Left renal cortex interstitium (tissue), 4 donors: ENCODE results near the gene CDK5R2. TPM values are rescaled to one million over a fixed set of nuclear protein-coding genes. Genes with fewer than 3 reads are reported as not detected.

Experiments
- DNase-seq, 4 donors: peaks; one replicate each; pipeline ENCODE4 v3.0.0-alpha.2; 2013; ENCODE audit warnings: low read depth in 4 of 4, low spot score in 2 of 4, missing footprints in 1 of 4
- polyA plus RNA-seq, 4 donors: library from polyadenylated mRNA; unstranded; fragments of 120-200 nt; gene quantifications; one replicate each; pipeline ENCODE4 v1.2.1, GENCODE V29; 2013; ENCODE audit not compliant: insufficient read length in 4 of 4

The CDK5R2 gene
- polyA plus RNA-seq, 4 donors = 0.06 to 0.13 TPM; not detected in 2

GRCh38 chr2:218986148-218986761 is 26.8 kb downstream of the CDK5R2 start:
- no peak for DNase-seq

DNA sequence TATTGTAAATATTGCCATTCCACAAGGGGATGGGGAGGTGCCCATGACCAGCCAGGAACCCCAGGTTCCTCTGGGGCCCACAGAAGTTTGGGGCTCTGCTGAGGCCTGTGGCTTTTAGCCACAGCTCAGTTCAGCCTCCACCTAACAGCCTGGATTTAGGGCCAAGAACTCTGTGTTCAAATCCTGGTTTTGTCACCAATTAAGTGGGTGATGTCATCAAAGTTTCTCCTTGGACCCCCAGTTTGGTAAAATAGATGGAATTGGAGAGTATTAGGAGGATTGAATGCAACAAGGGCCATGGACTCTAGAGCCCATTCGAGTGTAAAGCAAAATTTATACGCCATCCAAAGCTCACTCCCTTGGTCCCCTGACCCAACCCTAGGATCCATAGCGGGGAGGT is 28.7 kb downstream of the CDK5R2 start:
- DNase-seq = no peak

DNA sequence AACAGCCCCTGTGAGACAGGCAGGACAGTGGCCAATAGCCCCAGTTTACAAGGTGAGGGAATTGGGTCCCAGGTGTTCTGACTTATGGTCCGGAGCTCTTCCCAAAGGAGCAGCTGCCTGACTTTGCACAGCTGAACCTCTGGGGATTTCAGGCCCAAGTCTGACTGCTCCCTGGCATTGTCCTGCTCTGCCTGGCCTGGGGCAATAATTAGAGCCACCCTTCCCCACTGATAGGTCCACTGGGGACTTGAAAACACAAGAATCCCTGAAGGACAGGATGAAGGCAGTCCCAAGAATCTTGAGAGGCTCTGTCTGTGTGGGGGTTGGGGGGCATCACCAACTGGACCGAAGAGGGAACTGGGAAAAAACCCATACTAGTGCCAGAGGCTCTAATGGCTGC is 29.2 kb downstream of the CDK5R2 start:
- DNase-seq = no peak

- no peak for DNase-seq
Observed at GRCh38 chr2:218990052-218990451, 30.6 kb downstream of the CDK5R2 start.

DNA sequence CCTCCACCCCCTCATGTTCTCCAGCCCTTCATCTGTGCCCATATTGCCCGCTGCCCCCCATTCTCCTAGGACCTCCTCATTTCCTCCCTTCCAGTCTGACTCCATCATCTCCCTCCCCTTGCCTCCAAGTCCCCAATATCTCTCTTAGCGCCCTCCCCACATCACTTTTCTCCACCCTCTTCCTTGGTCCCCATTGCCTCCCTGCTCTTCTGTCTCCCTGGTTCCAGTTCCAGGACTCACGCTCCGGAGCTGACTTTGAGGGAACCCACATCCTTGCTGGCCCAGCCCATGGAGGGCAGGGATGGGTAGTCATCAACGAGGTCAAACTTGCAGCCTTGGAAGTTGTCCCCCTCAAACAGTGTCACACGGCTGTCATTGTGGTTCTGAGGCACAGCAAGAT is 31.1 kb downstream of the CDK5R2 start:
- DNase-seq = no peak

- DNase-seq = no peak
Observed at GRCh38 chr2:218991674-218992168, 32.3 kb downstream of the CDK5R2 start.

DNA sequence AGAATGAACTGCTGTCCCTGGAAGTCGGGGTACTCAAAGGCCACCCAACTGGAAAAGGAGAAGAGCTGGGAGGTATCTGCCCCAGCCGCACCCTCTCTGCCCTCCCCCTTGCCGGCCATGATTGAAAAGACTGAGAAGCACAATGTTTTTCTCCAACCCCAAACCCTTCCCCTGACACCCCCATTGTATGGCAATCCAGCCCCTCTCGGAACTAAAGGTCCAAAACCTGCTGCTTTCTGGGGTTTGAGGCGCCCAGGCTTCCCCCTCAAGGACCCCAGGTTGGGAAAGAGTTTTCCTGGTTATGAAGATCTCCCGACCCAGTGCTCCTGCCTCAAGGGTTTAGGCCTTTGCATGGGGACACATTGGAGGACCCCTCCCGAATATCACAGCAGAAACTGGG is 32.7 kb downstream of the CDK5R2 start:
- DNase-seq = no peak

GRCh38 chr2:218992703-218993344 is 33.4 kb downstream of the CDK5R2 start:
- no peak for DNase-seq

GRCh38 chr2:218993345-218994315 is 34.2 kb downstream of the CDK5R2 start, which contains the start of gene CRYBA2:
CRYBA2 (minus strand) TSS chr2:218993422; CDS start chr2:218993176, 246 bp downstream.
- no peak for DNase-seq

DNA sequence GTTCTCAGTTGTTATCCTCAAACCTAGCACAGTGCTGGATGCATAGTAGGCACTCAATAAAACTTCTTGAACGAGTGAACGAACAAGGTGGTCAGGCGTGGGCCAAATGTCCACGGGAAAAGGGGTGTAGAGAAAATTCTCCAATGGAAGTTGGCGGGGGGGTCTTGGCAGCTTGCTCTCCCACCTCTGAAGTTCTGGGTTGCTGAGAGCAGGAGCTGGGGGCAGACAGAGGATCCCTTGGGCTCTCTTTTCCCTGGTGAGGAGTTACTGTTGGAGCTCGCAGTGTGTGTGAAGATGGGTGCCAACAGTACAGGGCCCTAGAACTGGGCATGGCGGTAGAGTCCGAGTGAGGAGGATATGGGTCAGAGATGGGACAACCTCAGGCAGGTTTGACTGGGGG is 36.1 kb downstream of the CDK5R2 start:
- DNase-seq = no peak

- no peak for DNase-seq
Observed at GRCh38 chr2:218995972-218996711, 36.7 kb downstream of the CDK5R2 start.

DNA sequence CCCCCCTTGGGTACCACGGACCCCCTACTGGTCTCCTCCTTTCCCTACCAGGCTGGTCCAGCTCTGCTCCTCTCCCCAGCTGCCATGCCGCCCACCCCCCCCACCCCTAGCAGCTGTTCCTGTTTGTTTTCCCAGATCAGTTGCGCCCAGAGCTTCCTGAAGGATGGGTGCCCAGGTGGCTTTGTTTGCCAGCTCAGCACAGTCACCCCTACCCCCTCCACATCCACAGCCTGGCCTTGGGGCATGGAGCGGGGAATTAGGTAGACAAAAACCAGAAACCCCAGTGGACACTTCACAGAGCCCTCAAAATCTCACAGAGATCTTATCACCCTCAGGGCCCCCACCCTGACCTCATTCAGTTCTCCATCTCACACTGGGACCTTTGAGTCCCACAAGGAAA is 37.5 kb downstream of the CDK5R2 start:
- no peak for DNase-seq

DNA sequence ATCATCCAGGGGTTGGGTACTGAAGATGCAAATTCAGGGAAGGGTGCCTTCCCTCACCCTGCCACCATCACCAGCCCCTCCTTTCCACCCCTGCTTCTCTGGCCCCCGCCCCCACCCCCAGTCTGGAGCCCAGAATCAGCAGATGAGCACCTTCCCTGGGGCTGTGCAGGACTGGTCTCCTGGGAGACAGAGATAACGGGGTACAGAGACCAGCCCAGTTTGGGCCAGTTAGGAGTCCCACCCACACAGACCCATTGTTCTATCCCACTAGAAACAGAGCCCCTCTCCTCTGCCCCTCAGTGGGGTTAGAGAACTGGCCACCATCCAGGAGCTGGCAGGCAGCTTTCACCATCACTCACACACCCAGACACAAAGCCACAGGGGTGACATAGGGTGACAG is 38.3 kb downstream of the CDK5R2 start:
- no peak for DNase-seq

- no peak for DNase-seq
Observed at GRCh38 chr2:218998414-218999002, 39.0 kb downstream of the CDK5R2 start.

- no peak for DNase-seq
Observed at GRCh38 chr2:218999021-218999880, 39.8 kb downstream of the CDK5R2 start.

GRCh38 chr2:218999881-219000568 is 40.6 kb downstream of the CDK5R2 start:
- no peak for DNase-seq

GRCh38 chr2:219000569-219000960 is 41.1 kb downstream of the CDK5R2 start:
- no peak for DNase-seq

- no peak for DNase-seq
Observed at GRCh38 chr2:219001100-219001576, 41.7 kb downstream of the CDK5R2 start.
